GM18511 (cell line): ENCODE results near the gene LYG2.
"Not testable (repeated sequence)": the region's sequence is repeated elsewhere in the genome, so short reads cannot be mapped to it uniquely, and the experiment has no call there.

Experiments
- ATAC-seq: cut with Tn5 transposase; IDR thresholded peaks from one replicate; pipeline ENCODE4 v1.9.1; 2021; ENCODE audit warnings: mild to moderate bottlenecking, moderate library complexity; ENCODE audit not compliant: unreplicated experiment

Gene LYG2

GRCh38 chr2:99201959-99202678, 53.3 kb downstream of the LYG2 start:
- ATAC-seq = no peak

- ATAC-seq = no peak
These were observed 55.2 kb downstream of the LYG2 start for GRCh38 chr2:99200076-99200800.

- ATAC-seq = no peak
These were observed 57.2 kb downstream of the LYG2 start for GRCh38 chr2:99198103-99198841.

- ATAC-seq = not testable (repeated sequence)
These were observed 63.1 kb downstream of the LYG2 start for GRCh38 chr2:99192364-99192763.
